ENCODE measurements around the gene LMNB1.

DNA sequence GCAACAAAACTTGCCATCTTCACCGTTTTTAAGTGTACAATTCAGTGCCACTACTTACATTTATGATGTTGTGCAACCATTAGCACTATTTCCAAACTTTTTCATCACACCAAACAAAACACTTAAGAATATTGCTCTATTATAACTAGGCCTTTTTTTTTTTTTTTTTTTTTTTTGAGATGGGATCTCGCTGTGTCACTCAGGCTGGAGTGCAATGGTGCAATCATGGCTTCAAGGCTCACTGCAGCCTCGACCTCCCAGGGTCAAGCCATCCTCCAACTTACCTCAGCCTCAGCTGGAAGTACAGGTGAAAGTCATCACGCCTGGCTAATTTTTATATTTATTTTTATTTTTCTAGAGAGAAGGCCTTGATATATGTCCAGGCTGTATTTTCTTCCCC lies 22.3 kb upstream of the LMNB1 start:
- TF ChIP-seq, protein P1, sequence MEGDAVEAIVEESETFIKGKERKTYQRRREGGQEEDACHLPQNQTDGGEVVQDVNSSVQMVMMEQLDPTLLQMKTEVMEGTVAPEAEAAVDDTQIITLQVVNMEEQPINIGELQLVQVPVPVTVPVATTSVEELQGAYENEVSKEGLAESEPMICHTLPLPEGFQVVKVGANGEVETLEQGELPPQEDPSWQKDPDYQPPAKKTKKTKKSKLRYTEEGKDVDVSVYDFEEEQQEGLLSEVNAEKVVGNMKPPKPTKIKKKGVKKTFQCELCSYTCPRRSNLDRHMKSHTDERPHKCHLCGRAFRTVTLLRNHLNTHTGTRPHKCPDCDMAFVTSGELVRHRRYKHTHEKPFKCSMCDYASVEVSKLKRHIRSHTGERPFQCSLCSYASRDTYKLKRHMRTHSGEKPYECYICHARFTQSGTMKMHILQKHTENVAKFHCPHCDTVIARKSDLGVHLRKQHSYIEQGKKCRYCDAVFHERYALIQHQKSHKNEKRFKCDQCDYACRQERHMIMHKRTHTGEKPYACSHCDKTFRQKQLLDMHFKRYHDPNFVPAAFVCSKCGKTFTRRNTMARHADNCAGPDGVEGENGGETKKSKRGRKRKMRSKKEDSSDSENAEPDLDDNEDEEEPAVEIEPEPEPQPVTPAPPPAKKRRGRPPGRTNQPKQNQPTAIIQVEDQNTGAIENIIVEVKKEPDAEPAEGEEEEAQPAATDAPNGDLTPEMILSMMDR (IDR thresholded peaks at IDR 0.05): no peak
- TF ChIP-seq POLR2AphosphoS5 (IDR thresholded peaks at IDR 0.05) (no peak), EP300 (IDR thresholded peaks at IDR 0.05) (no peak), POLR2A (IDR thresholded peaks at IDR 0.05) (no peak)

All from upper lobe of left lung (tissue), 4 donors.